ENCODE measurements around the gene PAOX. TPM values are rescaled to one million over a fixed set of nuclear protein-coding genes. Genes with fewer than 3 reads are reported as not detected.

Gene PAOX
- total RNA-seq, 4 donors from 2014 or later, result 3.5 to 11.0 (median 9.9) TPM

- Histone ChIP-seq H3K4me1 (peaks cover 0 to 6% of the 10 kb centered on the region in 2 donors), H3K27me3 (no peaks in the 10 kb centered on the region), H3K9me3 (no peaks in the 10 kb centered on the region), H3K36me3 (peaks cover 17 to 29% of the 10 kb centered on the region in 2 donors), H3K27ac (no peak overlapping the region), H3K4me3 (replicated peaks in 1 of 3) (no peak overlapping the region)
- intact Hi-C loops (cut with DNase I), result no loop called here
- no peak for DNase-seq
- 91 to 95% methylated on average over 32 to 34 of the region's 34 CpGs for WGBS, 2 donors
- TF ChIP-seq POLR2A (IDR thresholded peaks at IDR 0.05), result no peak
- TF ChIP-seq CTCF (IDR thresholded peaks at IDR 0.05), result no peak
Measured at GRCh38 chr10:133419211-133419950, 40.3 kb downstream of the PAOX start.

- no peak for TF ChIP-seq POLR2A (IDR thresholded peaks at IDR 0.05)
- TF ChIP-seq CTCF (IDR thresholded peaks at IDR 0.05), result no peak
- Histone ChIP-seq H3K27me3 (no peaks in the 10 kb centered on the region), H3K9me3 (no peaks in the 10 kb centered on the region), H3K4me1 (peaks cover 0 to 6% of the 10 kb centered on the region in 2 donors), H3K36me3 (peaks cover 17 to 27% of the 10 kb centered on the region in 2 donors), H3K4me3 (replicated peaks in 1 of 3) (no peak overlapping the region), H3K27ac (no peak overlapping the region)
- DNase-seq, result no peak
- 90 to 96% methylated on average over 16 to 17 of the region's 17 CpGs for WGBS, 2 donors
- intact Hi-C loops (cut with DNase I), result no loop called here
Measured at GRCh38 chr10:133420028-133420427, 41.0 kb downstream of the PAOX start.

GRCh38 chr10:133420579-133420978 lies 41.5 kb downstream of the PAOX start:
- WGBS, 2 donors, result 88 to 100% methylated on average over 1 to 4 of the region's 6 CpGs

GRCh38 chr10:133421336-133422222 lies 42.5 kb downstream of the PAOX start:
- no peak overlapping the region for H3K27ac ChIP-seq
- intact Hi-C loops (cut with DNase I), result no loop called here
- peaks cover 17 to 23% of the 10 kb centered on the region in 2 donors for H3K36me3 ChIP-seq
- WGBS, 2 donors, result 85 to 86% methylated on average over 7 to 11 of the region's 17 CpGs
- TF ChIP-seq CTCF (IDR thresholded peaks at IDR 0.05), result no peak
- no peak for TF ChIP-seq POLR2A (IDR thresholded peaks at IDR 0.05)
- no peaks in the 10 kb centered on the region for H3K27me3 ChIP-seq
- no peaks in the 10 kb centered on the region for H3K9me3 ChIP-seq
- H3K4me3 ChIP-seq (replicated peaks in 1 of 3), result no peak overlapping the region
- H3K4me1 ChIP-seq, result peaks cover 0 to 6% of the 10 kb centered on the region in 2 donors
- DNase-seq, result no peak

More at GRCh38 chr10:133420579-133420978, 41.5 kb downstream of the PAOX start:
- peaks cover 17 to 23% of the 10 kb centered on the region in 2 donors for H3K36me3 ChIP-seq
- H3K4me3 ChIP-seq (replicated peaks in 1 of 3), result no peak overlapping the region
- peaks cover 0 to 6% of the 10 kb centered on the region in 2 donors for H3K4me1 ChIP-seq
- no peaks in the 10 kb centered on the region for H3K9me3 ChIP-seq
- no peak overlapping the region for H3K27ac ChIP-seq
- TF ChIP-seq CTCF (IDR thresholded peaks at IDR 0.05), result no peak
- no peak for TF ChIP-seq POLR2A (IDR thresholded peaks at IDR 0.05)
- no peaks in the 10 kb centered on the region for H3K27me3 ChIP-seq
- DNase-seq, result no peak
- intact Hi-C loops (cut with DNase I), result no loop called here

Data from thyroid gland (tissue), 4 donors.